ENCODE results near the gene PCBP3.

PCBP3 gene

GRCh38 chr21:45932922-45933502 is 289.5 kb downstream of the PCBP3 start:
- Histone ChIP-seq H3K4me2 (ENCODE audit: insufficient read depth, low read length) (no peak overlapping the region), H2AFZ (ENCODE audit: low read depth, low read length) (no peak overlapping the region)

GRCh38 chr21:45934085-45934484 is 290.6 kb downstream of the PCBP3 start:
- no peaks in the 10 kb centered on the region for H3K79me2 ChIP-seq (ENCODE audit: insufficient read depth, low read length)
- H3K9me3 ChIP-seq (ENCODE audit: insufficient read depth, low read length, severe bottlenecking), result peaks cover 18% of the 10 kb centered on the region
- H3K4me2 ChIP-seq (ENCODE audit: insufficient read depth, low read length), result no peak overlapping the region
- H3K27me3 ChIP-seq (ENCODE audit: insufficient read depth, low read length, poor library complexity), result no peaks in the 10 kb centered on the region
- H2AFZ ChIP-seq (ENCODE audit: low read depth, low read length), result no peak overlapping the region
- peaks cover 7% of the 10 kb centered on the region; the same call in 1 of the 2 replicates for H3K36me3 ChIP-seq (ENCODE audit: insufficient read depth, low read length)
- H3K4me1 ChIP-seq (ENCODE audit: insufficient read depth, low read length), result no peaks in the 10 kb centered on the region
- DNase-seq, result no peak
- no peak overlapping the region for H3K4me3 ChIP-seq (ENCODE audit: low read depth in 1 of 2, low read length in 2 of 2)
- H3K27ac ChIP-seq (ENCODE audit: low read length), result no peak overlapping the region
- ATAC-seq (ENCODE audit: insufficient read depth, low read depth), result no peak
- H3K9ac ChIP-seq (ENCODE audit: low read depth, low read length), result no peak overlapping the region
- no peak for TF ChIP-seq EZH2 (IDR thresholded peaks at IDR 0.05; ENCODE audit: borderline replicate concordance, low read depth, low read length, severe bottlenecking)
- TF ChIP-seq, protein P1, sequence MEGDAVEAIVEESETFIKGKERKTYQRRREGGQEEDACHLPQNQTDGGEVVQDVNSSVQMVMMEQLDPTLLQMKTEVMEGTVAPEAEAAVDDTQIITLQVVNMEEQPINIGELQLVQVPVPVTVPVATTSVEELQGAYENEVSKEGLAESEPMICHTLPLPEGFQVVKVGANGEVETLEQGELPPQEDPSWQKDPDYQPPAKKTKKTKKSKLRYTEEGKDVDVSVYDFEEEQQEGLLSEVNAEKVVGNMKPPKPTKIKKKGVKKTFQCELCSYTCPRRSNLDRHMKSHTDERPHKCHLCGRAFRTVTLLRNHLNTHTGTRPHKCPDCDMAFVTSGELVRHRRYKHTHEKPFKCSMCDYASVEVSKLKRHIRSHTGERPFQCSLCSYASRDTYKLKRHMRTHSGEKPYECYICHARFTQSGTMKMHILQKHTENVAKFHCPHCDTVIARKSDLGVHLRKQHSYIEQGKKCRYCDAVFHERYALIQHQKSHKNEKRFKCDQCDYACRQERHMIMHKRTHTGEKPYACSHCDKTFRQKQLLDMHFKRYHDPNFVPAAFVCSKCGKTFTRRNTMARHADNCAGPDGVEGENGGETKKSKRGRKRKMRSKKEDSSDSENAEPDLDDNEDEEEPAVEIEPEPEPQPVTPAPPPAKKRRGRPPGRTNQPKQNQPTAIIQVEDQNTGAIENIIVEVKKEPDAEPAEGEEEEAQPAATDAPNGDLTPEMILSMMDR (IDR thresholded peaks at IDR 0.05; ENCODE audit: borderline replicate concordance, extremely low read depth, low read length, poor library complexity, severe bottlenecking), result no peak
- no peaks in the 10 kb centered on the region for H4K20me1 ChIP-seq (ENCODE audit: insufficient read depth, low read length)

More at GRCh38 chr21:45932922-45933502, 289.5 kb downstream of the PCBP3 start:
- Histone ChIP-seq H4K20me1 (ENCODE audit: insufficient read depth, low read length) (no peaks in the 10 kb centered on the region), H3K27ac (ENCODE audit: low read length) (no peak overlapping the region), H3K79me2 (ENCODE audit: insufficient read depth, low read length) (no peaks in the 10 kb centered on the region), H3K4me3 (ENCODE audit: low read depth in 1 of 2, low read length in 2 of 2) (no peak overlapping the region), H3K9me3 (ENCODE audit: insufficient read depth, low read length, severe bottlenecking) (peaks cover 18% of the 10 kb centered on the region), H3K9ac (ENCODE audit: low read depth, low read length) (no peak overlapping the region), H3K36me3 (ENCODE audit: insufficient read depth, low read length) (peaks cover 7% of the 10 kb centered on the region; the same call in 1 of the 2 replicates), H3K4me1 (ENCODE audit: insufficient read depth, low read length) (no peaks in the 10 kb centered on the region), H3K27me3 (ENCODE audit: insufficient read depth, low read length, poor library complexity) (no peaks in the 10 kb centered on the region)
- ATAC-seq (ENCODE audit: insufficient read depth, low read depth) (no peak), DNase-seq (no peak)
- no peak for TF ChIP-seq EZH2 (IDR thresholded peaks at IDR 0.05; ENCODE audit: borderline replicate concordance, low read depth, low read length, severe bottlenecking)
- TF ChIP-seq, protein P1 (IDR thresholded peaks at IDR 0.05; ENCODE audit: borderline replicate concordance, extremely low read depth, low read length, poor library complexity, severe bottlenecking), result no peak

- Histone ChIP-seq H3K27me3 (ENCODE audit: insufficient read depth, low read length, poor library complexity) (no peaks in the 10 kb centered on the region), H3K9me3 (ENCODE audit: insufficient read depth, low read length, severe bottlenecking) (peaks cover 18% of the 10 kb centered on the region), H3K79me2 (ENCODE audit: insufficient read depth, low read length) (no peaks in the 10 kb centered on the region), H3K4me2 (ENCODE audit: insufficient read depth, low read length) (no peak overlapping the region), H4K20me1 (ENCODE audit: insufficient read depth, low read length) (no peaks in the 10 kb centered on the region), H3K4me3 (ENCODE audit: low read depth in 1 of 2, low read length in 2 of 2) (no peak overlapping the region), H2AFZ (ENCODE audit: low read depth, low read length) (no peak overlapping the region), H3K4me1 (ENCODE audit: insufficient read depth, low read length) (no peaks in the 10 kb centered on the region), H3K36me3 (ENCODE audit: insufficient read depth, low read length) (peaks cover 7% of the 10 kb centered on the region; the same call in 1 of the 2 replicates), H3K27ac (ENCODE audit: low read length) (no peak overlapping the region), H3K9ac (ENCODE audit: low read depth, low read length) (no peak overlapping the region)
- no peak for DNase-seq
- TF ChIP-seq, protein P1 (IDR thresholded peaks at IDR 0.05; ENCODE audit: borderline replicate concordance, extremely low read depth, low read length, poor library complexity, severe bottlenecking), result no peak
- TF ChIP-seq EZH2 (IDR thresholded peaks at IDR 0.05; ENCODE audit: borderline replicate concordance, low read depth, low read length, severe bottlenecking), result no peak
- no peak for ATAC-seq (ENCODE audit: insufficient read depth, low read depth)
Observed at GRCh38 chr21:45934554-45934953, 291.0 kb downstream of the PCBP3 start.
